ENCODE data around the gene ZNF222.

ZNF222 gene

DNA sequence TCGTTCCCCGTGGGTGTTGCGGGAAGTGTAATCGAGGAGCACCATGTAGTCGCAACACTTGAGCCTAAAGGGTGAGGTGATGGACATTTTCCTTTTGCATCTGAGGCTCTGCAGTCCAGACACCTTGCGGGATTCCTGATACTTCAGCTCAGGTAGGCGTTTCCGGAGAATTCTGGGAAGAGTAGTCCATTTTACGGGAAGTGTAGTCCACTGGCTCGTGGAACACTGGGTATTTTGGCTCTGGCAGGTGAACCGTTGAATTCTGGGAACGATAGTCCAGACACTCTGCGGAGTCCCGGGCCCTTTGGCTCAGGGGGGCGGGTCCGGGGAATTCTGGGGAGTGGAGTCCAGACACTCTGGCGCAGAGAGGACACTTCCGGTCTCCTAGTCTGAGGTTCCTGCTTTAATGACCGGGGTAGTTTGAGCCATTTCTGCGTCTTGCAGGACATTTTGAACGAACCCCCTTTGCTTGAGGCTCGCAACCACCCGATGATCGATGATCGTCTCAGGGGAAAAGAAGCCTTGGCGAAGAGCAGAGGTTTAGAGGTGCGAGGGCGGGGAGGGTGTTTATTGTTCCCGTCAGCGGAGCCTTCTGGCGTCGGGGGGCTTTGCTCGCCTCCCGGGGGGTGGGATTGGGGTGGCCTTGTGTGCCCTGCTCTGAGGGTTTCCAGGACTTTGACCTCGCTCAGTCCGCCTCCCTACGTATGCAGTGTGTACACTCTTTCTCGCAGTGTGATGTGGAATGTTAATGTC lies 26.6 kb downstream of the ZNF222 start, which contains the start of gene ZNF223:
TSS of gene ZNF223 (plus strand) at position 387 of the 753 bp plus-strand sequence. CDS start 3,141 bp downstream, outside the sequence.
- no peaks in the 10 kb centered on the region for H3K9me2 ChIP-seq (replicated peaks; ENCODE audit: insufficient read depth, low read length)
- no peaks in the 10 kb centered on the region for H3K9me3 ChIP-seq (ENCODE audit: insufficient read depth, low read length)
- no peak within 1 kb of the TSS for H3K27ac ChIP-seq (ENCODE audit: low read depth, low read length)
- no peak within 1 kb of the TSS for H3K4me2 ChIP-seq (ENCODE audit: low read depth, low read length, poor library complexity, severe bottlenecking)
- no peak for TF ChIP-seq EZH2phosphoT487 (conservative IDR thresholded peaks at IDR 0.05; ENCODE audit: low read length)
- TF ChIP-seq, protein P1, sequence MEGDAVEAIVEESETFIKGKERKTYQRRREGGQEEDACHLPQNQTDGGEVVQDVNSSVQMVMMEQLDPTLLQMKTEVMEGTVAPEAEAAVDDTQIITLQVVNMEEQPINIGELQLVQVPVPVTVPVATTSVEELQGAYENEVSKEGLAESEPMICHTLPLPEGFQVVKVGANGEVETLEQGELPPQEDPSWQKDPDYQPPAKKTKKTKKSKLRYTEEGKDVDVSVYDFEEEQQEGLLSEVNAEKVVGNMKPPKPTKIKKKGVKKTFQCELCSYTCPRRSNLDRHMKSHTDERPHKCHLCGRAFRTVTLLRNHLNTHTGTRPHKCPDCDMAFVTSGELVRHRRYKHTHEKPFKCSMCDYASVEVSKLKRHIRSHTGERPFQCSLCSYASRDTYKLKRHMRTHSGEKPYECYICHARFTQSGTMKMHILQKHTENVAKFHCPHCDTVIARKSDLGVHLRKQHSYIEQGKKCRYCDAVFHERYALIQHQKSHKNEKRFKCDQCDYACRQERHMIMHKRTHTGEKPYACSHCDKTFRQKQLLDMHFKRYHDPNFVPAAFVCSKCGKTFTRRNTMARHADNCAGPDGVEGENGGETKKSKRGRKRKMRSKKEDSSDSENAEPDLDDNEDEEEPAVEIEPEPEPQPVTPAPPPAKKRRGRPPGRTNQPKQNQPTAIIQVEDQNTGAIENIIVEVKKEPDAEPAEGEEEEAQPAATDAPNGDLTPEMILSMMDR (IDR thresholded peaks at IDR 0.05; ENCODE audit: insufficient read depth, low read length, poor library complexity, severe bottlenecking), result no peak
- H3K4me3 ChIP-seq (ENCODE audit: insufficient read depth, low read length, poor library complexity, severe bottlenecking), result no peak within 1 kb of the TSS
- no peaks in the 10 kb centered on the region for H3K79me2 ChIP-seq (ENCODE audit: insufficient read depth, low read length)
- H4K20me1 ChIP-seq (ENCODE audit: low read depth, low read length), result no peaks in the 10 kb centered on the region
- H3F3A ChIP-seq (ENCODE audit: insufficient read depth), result no peaks in the 10 kb centered on the region
- H3K9ac ChIP-seq (ENCODE audit: low read length), result no peak within 1 kb of the TSS
- H3K27me3 ChIP-seq (ENCODE audit: low read length), result no peaks in the 10 kb centered on the region
- H3K36me3 ChIP-seq (ENCODE audit: low read length), result no peaks in the 10 kb centered on the region
- H2AFZ ChIP-seq (ENCODE audit: low read depth, low read length, severe bottlenecking), result no peak within 1 kb of the TSS

DNA sequence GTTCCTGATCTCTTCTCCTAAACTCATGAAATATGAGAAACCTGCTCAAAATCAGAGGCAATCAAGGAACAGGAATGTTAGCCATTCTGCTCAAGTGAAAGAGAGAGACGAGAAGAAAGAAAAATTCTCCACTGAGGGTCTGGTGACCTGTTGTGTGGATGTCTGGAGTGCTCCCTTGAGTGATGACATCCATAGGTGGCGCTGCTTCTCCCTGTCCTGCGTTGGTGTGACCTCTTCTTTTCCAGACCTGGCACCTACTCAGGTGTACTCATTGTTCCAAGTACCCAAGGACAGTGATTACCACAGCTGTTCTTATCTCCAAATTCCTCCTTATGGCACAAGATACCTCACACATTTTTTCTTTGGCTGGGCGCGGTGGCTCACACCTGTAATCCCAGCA lies 30.7 kb downstream of the ZNF222 start:
- Histone ChIP-seq H3K27me3 (ENCODE audit: low read length) (no peaks in the 10 kb centered on the region), H3F3A (ENCODE audit: insufficient read depth) (no peaks in the 10 kb centered on the region), H3K27ac (ENCODE audit: low read depth, low read length) (no peak overlapping the region), H2AFZ (ENCODE audit: low read depth, low read length, severe bottlenecking) (no peak overlapping the region), H3K9ac (ENCODE audit: low read length) (no peak overlapping the region), H3K79me2 (ENCODE audit: insufficient read depth, low read length) (no peaks in the 10 kb centered on the region), H3K4me2 (ENCODE audit: low read depth, low read length, poor library complexity, severe bottlenecking) (no peak overlapping the region), H3K9me3 (ENCODE audit: insufficient read depth, low read length) (no peaks in the 10 kb centered on the region), H3K4me3 (ENCODE audit: insufficient read depth, low read length, poor library complexity, severe bottlenecking) (no peak overlapping the region), H4K20me1 (ENCODE audit: low read depth, low read length) (no peaks in the 10 kb centered on the region), H3K36me3 (ENCODE audit: low read length) (no peaks in the 10 kb centered on the region), H3K9me2 (replicated peaks; ENCODE audit: insufficient read depth, low read length) (no peaks in the 10 kb centered on the region)
- no peak for TF ChIP-seq EZH2phosphoT487 (conservative IDR thresholded peaks at IDR 0.05; ENCODE audit: low read length)
- TF ChIP-seq, protein P1 (IDR thresholded peaks at IDR 0.05; ENCODE audit: insufficient read depth, low read length, poor library complexity, severe bottlenecking), result no peak

DNA sequence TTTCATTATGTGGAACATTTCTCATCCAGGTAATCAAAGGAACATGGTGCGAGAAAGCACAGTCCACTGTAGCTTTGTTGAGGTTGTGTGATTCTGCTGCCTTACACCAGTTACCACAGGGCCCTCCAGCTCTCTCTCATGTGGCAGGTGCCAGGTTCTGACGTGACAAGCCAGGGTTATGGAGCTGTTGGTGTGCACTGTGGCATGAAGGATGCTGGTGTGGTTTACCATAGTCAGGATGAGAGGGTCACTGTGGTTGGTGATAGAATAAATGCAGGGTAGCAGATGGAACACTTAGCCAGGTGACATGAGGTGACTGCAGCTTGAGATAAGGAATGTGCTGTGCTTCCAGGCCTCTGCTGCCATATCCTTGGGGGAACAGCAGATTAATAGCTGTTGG lies 34.0 kb downstream of the ZNF222 start:
- no peaks in the 10 kb centered on the region for H3K27me3 ChIP-seq (ENCODE audit: low read length)
- H3K9ac ChIP-seq (ENCODE audit: low read length), result no peak overlapping the region
- H3F3A ChIP-seq (ENCODE audit: insufficient read depth), result no peaks in the 10 kb centered on the region
- H3K79me2 ChIP-seq (ENCODE audit: insufficient read depth, low read length), result no peaks in the 10 kb centered on the region
- no peaks in the 10 kb centered on the region for H4K20me1 ChIP-seq (ENCODE audit: low read depth, low read length)
- H3K36me3 ChIP-seq (ENCODE audit: low read length), result no peaks in the 10 kb centered on the region
- H2AFZ ChIP-seq (ENCODE audit: low read depth, low read length, severe bottlenecking), result no peak overlapping the region
- H3K27ac ChIP-seq (ENCODE audit: low read depth, low read length), result no peak overlapping the region
- H3K9me2 ChIP-seq (replicated peaks; ENCODE audit: insufficient read depth, low read length), result no peaks in the 10 kb centered on the region
- TF ChIP-seq, protein P1 (IDR thresholded peaks at IDR 0.05; ENCODE audit: insufficient read depth, low read length, poor library complexity, severe bottlenecking), result no peak
- TF ChIP-seq EZH2phosphoT487 (conservative IDR thresholded peaks at IDR 0.05; ENCODE audit: low read length), result no peak
- no peaks in the 10 kb centered on the region for H3K9me3 ChIP-seq (ENCODE audit: insufficient read depth, low read length)
- no peak overlapping the region for H3K4me3 ChIP-seq (ENCODE audit: insufficient read depth, low read length, poor library complexity, severe bottlenecking)
- no peak overlapping the region for H3K4me2 ChIP-seq (ENCODE audit: low read depth, low read length, poor library complexity, severe bottlenecking)
